NCI-H69 (cell line): ENCODE measurements around the gene KCP.

Experiments
- DNase-seq: peaks from one replicate; lab custom pipeline; 2025; lab: John Stamatoyannopoulos, UW

The KCP gene

DNA sequence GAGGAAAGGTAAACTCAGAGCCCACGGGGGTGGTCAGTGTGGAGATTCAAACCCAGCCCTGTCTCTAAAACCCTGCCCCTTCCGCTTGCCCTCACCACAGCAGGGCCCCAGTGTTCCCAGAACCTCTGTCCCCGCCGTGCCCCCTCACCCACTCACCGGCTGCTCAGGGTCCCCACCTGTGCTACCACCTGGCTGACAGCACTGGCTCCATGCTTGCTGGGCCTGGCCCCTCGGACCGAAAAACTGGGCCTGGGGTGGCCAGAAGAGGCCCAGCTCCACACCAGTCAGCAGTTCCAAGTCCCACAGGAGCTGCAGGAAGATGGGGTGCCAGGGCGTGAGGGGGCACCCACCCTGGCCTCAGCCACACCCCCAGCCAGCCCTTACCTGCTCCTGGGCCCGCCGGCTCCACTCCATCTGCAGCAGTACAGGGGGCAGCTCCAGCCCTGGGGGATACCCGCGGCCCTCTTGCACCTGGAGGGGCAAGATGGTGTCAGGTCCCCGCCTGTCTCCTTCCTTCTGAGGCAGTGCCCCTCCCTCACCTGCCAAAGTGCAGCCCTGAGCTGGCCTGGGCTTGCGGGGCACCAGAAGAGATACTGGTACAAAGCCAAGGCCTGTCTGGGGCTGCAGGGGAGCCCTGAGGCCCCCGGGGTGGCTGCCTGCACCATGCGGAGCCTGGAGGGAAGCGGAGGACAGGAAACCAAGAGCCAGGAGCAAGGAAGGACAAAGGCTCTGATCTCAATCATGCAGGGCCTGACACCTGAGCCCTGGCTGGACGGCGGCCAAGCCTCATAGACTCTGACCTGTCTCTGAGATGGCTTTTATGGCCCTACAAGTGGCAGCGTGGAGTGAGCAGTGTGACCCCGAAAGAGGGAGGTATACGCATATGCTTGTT, 36.1 kb downstream of the KCP start:
- DNase-seq = peak; percentile 71

- DNase-seq = no peak
These were observed 37.3 kb downstream of the KCP start for GRCh38 chr7:128873234-128873633.

GRCh38 chr7:128872394-128872824, 38.1 kb downstream of the KCP start:
- peak; percentile 22 for DNase-seq

DNA sequence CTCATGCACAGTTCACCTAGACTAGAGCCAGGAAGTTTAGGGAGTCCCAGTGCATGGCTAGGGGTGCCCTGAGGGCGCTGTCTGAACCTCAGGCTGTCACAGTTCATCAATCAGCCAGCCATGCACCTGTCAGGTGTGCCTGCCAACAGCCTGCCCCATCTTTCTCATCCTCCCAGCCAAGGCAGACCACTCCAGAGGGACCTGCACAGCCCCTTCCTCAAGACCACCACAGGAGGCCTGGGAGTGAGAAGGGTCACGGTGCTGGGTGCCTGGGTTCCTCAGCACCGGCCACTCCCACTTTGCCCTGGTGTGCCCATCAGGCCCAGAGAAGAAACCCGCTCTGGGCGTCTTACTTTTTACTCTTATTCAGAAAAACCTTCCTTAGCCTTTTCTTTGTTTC, 39.5 kb downstream of the KCP start:
- peak; percentile 21 for DNase-seq

DNA sequence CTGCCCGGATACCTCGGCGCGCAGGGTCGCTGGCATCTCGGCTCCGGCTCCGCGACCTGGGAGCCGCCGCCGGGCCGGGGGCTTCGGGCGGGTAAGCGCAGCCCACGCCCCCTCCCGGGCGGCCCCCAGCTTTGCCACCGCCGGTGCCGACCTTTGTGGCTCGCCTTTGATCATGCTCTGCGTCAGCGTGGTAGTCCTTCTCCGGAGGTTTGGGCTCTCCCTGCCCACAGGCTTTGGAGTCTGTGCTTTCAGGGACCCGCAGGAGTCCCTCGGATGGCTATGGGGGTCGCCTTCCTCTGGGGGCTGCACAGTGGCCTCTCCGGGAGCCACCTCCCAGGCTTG, 40.6 kb downstream of the KCP start:
- no peak for DNase-seq

DNA sequence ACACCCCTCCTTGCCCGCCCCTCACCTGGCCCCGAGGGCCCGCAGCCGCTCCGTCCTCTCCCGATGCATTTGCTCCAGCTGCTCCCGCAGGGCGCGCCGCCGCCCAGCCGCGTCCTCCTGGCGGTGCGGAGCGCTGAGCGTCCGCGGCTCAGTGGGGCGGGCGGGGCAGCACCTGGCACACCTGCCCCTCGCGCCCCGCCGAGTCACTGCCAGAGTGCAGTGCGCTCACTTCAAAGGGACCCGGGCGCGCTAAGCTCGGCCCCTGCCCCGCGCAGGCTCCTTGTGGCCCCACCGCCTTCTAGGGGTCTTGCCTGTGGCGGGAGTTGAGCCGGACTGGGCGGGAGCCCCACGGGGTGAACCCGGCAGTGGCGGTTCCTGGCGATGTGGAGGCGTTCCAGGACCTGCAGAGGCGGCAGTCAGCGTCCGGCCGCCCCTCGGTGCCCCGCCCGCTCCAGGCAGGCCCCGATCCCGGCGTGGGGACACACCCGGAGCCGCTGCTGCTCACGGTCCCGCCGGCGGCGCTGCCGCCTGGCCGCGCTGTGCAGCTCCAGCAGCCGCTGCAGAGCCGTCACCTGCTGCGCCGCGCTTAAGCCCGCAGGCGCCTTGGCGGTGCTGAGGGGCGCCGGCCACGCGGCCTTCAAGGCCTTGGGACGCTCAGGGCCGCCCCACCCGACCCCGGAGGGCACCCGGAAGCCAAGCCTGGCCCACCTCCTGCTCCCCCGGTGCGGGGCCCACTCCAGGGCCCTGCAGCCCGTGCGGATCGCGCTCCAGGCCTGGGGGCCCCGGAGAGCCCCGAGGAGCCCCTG, 41.2 kb downstream of the KCP start:
- DNase-seq = peak; percentile 90

DNA sequence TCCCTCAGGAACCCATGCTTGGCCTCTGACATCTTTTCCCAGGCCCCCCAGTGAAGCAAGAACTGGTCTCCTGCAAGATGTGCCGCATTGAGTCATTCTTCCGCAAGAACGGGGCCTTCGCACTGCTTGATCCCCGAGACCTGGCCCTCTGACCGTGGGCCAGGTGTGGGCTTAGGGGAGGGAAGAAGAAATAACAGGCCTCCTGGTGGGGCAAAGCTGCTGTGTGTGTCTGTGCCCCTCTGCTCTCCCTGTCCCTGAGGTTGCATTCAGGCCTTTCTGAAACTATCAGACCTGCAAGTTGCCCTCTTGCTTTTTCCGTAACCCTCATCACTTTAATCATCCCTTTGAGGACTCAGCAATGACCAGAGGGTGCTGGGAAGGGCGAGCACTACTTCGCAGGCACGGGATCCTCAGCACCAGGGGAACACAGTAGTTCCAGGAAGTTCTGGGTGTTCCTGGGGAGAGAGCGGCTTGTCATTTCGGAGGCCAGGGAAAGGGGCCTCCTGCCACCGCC, 41.8 kb downstream of the KCP start:
- no peak for DNase-seq

- DNase-seq = peak; percentile 95
These were observed 42.5 kb downstream of the KCP start for GRCh38 chr7:128867842-128868623.

GRCh38 chr7:128867241-128867640, 43.3 kb downstream of the KCP start:
- DNase-seq = peak; percentile 48

DNA sequence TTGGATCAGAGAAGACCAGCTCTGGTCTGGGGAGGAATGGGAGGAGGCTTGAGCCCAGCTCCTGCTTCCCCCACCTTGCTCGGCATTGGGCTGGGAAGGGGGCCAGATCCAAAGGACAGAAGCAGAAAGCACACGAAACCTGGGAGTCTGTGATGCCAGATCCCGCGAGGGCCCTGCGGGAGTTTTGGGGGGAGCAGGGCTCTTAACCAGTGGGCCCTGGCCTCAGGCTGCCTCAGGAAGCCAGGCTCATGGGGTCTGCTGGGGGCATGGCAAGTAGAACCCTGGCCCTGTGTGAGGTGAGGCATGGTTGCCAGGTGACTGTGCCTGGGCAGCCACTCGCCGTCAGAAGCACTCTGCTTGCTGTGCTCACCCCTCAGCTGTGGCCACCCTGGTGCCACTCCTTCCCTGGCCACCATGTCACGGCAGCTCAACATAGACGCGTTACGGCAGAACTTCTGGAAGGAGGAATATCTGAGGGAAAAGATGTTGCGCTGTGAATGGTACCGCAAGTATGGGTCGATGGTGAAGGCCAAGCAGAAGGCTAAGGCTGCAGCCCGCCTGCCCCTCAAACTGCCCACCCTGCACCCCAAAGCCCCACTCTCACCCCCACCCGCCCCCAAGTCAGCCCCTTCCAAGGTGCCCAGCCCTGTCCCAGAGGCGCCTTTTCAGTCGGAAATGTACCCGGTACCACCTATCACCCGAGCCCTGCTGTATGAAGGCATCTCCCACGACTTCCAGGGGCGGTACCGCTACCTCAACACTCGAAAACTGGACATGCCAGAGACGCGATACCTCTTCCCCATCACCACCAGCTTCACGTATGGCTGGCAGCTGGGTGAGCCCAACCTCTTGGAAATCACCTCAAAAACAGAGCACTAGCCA, 44.3 kb downstream of the KCP start:
- no peak for DNase-seq

GRCh38 chr7:128865303-128865702, 45.2 kb downstream of the KCP start:
- DNase-seq = no peak

DNA sequence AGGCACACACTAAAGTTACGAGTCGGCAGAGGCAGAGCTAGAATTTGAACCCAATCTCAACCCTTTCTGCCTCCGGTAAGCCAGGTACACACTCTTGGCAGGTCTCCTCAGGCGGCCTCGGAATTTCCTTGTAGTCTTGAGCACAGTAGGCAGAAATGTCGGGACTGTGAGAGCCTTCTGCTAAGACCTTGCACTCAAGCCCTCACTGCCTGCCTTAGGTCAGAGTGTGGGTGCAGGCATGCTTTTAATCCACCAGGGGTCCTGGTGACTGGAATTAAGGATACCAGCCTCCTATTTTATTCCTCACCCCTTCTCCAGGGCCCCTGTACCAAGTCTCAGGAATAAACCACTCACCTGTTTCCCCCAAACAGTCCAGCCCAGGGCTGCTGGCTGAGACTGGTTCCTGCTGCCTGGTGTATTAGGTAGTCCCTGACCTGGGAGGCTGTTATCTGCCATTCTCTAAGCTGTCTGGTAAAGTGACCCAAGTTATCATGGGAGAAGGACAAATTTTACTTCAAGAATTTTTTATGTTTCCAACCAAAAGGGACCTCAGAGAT, 47.0 kb downstream of the KCP start:
- peak; percentile 79 for DNase-seq

DNA sequence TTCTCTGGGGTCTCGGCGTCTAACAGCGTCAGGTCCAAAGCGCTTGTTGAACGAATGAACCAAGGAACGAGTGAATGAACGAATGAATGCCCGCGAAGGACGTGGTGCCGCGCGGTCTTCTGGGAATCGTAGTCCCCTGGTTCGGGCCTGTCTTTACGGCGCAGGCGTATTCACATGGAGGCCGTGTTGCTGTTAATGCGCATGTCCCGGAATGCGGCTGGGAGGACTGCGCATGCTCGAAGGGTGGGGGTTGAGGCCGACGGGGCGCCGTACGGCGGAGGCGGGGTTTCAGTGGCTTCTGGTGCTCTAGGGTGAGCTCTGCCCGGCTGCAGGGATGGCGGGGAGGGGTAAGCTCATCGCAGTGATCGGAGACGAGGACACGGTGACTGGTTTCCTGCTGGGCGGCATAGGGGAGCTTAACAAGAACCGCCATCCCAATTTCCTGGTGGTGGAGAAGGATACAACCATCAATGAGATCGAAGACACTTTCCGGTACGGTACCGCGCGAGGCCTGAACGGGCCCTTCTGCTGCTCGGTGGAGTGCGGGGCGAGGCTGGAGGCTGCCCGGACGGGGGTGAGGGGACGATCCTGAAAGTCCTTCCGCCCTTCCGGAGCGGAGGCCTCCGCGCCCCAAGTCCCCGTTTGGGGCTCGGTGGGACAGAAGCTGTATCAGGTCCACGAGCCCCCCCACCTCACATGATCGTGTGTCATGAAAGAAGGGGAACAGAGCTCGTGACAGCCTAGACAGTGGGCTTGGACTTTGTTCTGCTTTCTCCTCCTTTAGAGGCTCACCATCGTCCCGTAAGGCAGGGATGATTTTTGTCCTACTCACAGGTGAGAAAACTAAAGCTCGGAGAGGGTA, 47.7 kb downstream of the KCP start, which contains the start of gene ATP6V1F:
ATP6V1F (plus strand) TSS at position 286 of the 862 bp plus-strand sequence; CDS start at position 335, 49 bp downstream.
- peak; percentile 99 for DNase-seq

- no peak for DNase-seq
These were observed 48.4 kb downstream of the KCP start for GRCh38 chr7:128861957-128862570.

- no peak for DNase-seq
These were observed 50.1 kb downstream of the KCP start for GRCh38 chr7:128860158-128861073.

DNA sequence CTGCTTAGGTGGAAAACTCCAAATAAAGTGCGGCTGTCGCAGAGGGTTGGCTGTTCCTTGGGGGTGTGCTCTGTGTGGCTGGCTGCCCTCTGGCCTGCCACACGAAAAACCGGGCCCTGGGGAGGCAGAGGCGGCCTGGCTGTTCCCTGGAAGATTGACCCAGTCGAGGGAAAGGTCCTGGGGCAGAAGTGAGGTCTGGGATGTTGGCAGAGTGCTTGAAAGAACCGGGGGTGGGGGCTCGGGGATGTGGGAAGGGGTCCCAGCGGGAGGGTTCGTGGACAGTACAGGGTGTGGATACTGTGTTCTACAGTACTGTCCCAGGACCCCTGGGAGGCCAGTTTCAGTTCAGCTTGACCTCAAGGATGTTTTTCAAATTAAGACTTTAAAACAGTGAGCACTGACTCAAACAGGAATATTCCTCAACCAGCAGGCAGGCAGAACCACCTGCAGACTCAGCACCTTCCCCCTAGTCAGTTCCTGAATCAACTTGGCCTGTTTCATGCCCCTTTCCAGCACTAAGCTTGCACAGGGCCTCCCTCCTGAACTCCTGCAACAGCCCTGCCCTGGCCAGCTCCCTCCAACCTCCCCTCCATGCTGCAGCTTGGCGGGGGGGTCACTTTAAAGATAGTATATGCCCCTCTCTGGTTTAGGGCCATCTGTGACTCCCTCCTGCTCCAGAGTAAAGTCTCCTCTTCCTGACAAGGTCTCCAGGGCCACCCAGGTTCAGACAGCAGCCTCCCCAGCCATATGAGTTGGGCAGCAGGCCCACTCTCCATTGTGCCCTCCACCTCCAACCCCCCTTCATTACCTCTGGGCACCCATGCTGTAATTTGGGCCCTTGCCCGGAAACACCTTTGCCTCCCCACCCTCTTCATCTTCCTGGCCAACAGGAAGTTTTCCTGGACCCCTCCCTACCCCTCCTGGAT, 51.0 kb downstream of the KCP start:
- peak; percentile 36 for DNase-seq
